Measurements from ENCODE around the gene PECR.

PECR gene

DNA sequence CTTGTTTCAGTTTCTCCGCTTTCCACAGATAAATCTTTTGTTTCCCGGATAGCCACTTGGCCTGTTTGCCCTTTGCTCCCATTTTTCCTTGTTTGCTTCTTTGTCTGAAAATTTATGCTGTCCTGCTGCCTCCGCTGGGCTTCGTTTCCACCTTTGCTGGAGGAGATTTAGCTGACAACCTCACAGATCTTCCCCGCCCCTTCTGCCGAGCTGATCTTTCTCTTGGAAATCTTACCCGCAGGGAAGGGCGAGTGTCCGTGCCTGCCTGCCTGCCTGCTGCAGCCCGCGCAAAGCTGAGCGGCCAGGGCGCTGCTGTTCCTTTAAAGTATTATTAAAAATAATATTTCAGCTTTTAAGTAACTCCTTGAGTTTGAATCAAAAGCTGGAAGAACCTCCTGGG lies 26.2 kb upstream of the PECR start:
- TF ChIP-seq, protein P1, sequence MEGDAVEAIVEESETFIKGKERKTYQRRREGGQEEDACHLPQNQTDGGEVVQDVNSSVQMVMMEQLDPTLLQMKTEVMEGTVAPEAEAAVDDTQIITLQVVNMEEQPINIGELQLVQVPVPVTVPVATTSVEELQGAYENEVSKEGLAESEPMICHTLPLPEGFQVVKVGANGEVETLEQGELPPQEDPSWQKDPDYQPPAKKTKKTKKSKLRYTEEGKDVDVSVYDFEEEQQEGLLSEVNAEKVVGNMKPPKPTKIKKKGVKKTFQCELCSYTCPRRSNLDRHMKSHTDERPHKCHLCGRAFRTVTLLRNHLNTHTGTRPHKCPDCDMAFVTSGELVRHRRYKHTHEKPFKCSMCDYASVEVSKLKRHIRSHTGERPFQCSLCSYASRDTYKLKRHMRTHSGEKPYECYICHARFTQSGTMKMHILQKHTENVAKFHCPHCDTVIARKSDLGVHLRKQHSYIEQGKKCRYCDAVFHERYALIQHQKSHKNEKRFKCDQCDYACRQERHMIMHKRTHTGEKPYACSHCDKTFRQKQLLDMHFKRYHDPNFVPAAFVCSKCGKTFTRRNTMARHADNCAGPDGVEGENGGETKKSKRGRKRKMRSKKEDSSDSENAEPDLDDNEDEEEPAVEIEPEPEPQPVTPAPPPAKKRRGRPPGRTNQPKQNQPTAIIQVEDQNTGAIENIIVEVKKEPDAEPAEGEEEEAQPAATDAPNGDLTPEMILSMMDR (IDR thresholded peaks at IDR 0.05; ENCODE audit: insufficient read depth, low read depth, low read length, missing control alignments): no peak
- no peak overlapping the region for H3K4me3 ChIP-seq (ENCODE audit: low read length)
- DNase-seq (ENCODE audit: low read depth): peak; percentile 54

DNA sequence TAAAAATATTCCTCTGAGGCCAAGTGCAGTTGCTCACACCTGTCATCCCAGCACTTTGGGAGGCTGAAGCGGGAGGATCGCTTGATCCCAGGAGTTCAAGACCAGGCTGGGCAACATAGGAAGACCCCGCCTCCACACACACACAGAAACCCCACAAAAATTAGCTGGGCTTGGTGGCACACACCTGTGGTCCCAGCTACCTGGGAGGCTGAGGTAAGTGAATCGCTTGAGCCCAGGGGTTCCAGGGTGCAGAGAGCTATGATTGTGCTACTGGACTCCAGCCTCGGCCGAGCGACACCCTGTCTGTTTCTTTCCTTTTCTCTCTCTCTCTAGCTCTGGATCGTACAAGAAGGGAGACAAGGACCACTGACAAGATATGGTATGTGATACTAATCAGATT lies 25.7 kb upstream of the PECR start:
- no peak for DNase-seq (ENCODE audit: low read depth)
- TF ChIP-seq, protein P1 (IDR thresholded peaks at IDR 0.05; ENCODE audit: insufficient read depth, low read depth, low read length, missing control alignments): no peak
- no peak overlapping the region for H3K4me3 ChIP-seq (ENCODE audit: low read length)

DNA sequence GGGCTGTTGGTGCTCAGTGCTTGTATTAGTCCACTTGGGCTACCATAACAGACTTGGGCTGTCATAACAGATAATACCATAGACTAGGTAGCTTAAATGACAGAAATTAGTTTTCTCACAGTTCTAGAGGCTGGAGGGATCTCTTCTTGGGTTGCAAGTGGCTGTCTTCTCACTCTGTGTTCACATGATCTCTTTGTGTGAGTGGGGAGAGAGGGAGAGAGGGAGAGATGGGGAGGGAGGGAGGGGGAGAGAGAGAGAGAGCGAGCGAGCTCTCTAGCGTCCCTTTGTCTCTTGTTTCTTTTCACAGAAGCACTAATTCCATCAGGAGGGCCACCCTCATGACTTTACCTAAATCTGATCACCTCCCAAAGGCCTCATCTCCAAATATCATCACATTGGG lies 23.1 kb upstream of the PECR start:
- TF ChIP-seq, protein P1 (IDR thresholded peaks at IDR 0.05; ENCODE audit: insufficient read depth, low read depth, low read length, missing control alignments): no peak
- no peak for DNase-seq (ENCODE audit: low read depth)
- no peak overlapping the region for H3K4me3 ChIP-seq (ENCODE audit: low read length)

DNA sequence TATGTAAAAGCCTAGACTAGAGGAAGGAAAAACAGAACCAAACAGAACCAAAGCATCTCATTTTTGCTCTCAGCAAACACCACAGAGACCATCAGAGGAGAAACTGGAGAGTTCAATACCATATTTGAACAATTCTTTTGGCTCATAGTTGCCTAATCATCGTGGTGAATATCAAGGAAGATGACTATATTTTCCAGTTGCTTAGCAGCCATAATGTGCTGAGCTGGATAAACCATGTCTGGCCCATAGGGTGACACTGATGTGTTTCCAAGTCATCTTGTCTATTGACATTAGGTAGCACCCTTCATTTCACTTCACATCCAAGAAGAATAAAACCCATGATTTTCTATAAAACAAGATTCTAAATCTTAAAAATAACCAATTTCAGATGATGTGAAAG lies 21.6 kb upstream of the PECR start:
- no peak overlapping the region for H3K4me3 ChIP-seq (ENCODE audit: low read length)
- DNase-seq (ENCODE audit: low read depth): no peak
- TF ChIP-seq, protein P1 (IDR thresholded peaks at IDR 0.05; ENCODE audit: insufficient read depth, low read depth, low read length, missing control alignments): no peak

DNA sequence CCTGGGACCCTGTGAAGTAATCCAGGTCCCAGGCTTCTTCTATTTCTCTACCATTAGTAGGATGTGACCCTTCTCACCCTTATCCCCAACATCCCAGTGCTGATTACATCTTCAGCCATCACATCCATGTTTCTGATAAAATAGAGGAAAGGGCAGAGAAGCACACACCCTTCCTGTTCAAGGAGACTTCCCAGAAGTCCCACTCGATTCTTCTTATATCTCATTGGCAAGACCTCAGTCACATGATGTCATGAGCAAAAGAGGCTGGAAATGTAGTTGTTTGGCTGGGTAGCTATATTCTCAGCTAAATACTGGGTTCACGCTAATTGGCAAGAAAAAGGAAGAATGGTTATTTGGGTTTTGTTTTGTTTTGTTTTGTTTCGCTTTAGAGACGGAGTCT lies 19.5 kb upstream of the PECR start:
- DNase-seq (ENCODE audit: low read depth): no peak
- H3K4me3 ChIP-seq (ENCODE audit: low read length): no peak overlapping the region
- TF ChIP-seq, protein P1 (IDR thresholded peaks at IDR 0.05; ENCODE audit: insufficient read depth, low read depth, low read length, missing control alignments): no peak

DNA sequence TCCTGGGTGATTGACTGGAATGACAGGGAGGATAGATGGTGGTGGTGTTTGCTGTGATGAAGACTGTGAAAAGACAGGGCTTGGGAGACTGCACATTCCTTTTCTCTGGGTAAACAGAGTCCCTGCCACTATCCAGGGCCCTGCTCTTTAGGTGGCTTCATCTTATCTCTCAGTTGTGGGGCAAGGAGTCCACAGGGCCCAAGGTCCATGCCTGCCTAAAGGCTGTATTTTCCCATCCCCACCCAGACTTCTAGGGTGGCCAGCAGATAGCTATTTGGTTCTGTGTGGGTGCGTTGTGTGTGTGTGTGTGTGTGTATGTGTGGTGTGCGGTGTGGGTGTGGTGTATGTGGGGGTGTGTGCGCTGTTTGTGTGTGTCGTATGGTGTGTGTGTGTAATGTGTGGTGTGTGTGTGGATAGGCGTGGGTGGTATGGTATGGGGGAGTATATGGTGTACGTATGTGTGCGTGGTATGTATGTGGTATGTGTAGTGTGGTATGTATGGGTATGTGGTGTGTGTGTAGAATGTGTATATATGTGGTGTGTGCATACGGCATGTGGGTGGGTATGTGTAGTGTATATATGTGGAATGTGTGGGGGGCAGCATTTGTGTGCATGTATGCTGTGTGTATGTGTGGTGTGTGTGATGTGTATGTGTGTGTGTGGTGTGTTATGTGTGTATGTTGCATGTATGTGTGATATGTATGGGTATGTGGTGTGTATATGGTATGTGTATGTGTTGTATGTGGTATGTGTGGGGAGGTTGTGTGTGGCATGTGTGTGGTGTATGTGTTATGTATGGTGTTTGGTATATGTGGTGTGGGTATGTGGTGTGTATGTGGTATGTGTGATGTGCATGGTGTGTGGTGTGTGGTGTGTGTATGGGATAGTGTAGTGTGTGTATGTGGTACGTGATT lies 17.1 kb upstream of the PECR start:
- TF ChIP-seq, protein P1 (IDR thresholded peaks at IDR 0.05; ENCODE audit: insufficient read depth, low read depth, low read length, missing control alignments): no peak
- DNase-seq (ENCODE audit: low read depth): no peak
- no peak overlapping the region for H3K4me3 ChIP-seq (ENCODE audit: low read length)

DNA sequence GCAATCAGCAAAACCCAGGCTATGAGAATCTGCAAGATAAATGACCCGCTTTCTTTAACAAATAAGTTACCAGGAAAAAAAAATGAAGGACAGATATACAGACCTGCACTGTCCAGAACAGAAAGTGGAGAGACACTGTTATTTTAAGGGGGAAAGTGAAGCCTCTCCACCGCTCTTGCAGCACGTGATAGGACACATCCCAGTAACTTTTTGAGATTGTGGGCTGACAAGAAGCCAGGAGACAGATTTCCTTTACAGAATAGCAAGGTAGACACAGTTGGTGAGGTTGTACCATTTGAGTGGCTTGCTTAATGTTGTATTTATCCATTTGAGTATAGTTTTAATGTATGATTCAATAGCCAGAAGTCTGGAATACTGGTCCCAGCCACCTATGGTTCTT lies 13.1 kb upstream of the PECR start:
- DNase-seq (ENCODE audit: low read depth): no peak
- H3K4me3 ChIP-seq (ENCODE audit: low read length): no peak overlapping the region
- TF ChIP-seq, protein P1 (IDR thresholded peaks at IDR 0.05; ENCODE audit: insufficient read depth, low read depth, low read length, missing control alignments): no peak

Measured in epithelial cell of esophagus (primary cell).